NCI-H2081 treated with DMSO at 0.1 percent for 48 hours (cell line): ENCODE data around the gene ADGRL1.
"Not testable (repeated sequence)": the region's sequence is repeated elsewhere in the genome, so short reads cannot be mapped to it uniquely, and the experiment has no call there.

Experiments used
- DNase-seq: peaks from one replicate; lab custom pipeline; 2025; lab: John Stamatoyannopoulos, UW

Gene ADGRL1

DNA sequence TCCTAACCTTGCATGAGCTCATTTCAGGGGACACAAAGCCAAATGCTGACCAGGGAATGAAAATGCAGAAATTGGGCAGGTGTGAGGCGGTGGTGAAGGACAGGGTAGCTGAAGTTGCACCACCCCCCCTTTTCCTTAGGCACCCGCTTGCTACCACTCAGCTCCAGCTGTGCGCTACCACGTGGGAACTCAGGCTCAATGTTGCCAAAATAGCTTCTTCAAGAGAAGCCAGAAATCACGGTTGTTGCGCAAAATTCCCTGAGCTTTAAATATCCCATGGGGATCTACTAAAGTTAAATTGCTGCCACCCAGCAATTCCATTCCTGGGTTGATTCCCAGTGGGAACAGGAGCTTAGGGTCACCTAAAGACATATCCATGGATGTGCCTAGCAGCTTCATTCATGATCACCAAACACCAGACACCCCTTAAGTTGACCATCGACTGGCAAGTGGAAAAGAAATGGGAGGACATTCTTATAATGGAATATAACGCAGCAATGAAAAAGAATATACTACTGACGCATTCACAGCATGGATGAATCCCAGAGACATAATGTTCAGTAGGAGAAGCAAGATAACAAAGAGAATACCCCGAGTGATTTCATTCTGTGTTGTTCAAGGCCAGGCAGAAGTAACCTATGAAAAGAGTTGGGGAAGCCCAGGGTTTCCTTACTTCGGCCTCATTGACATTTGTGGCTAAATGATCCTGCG lies 12.8 kb upstream of the ADGRL1 start:
- no peak for DNase-seq

DNA sequence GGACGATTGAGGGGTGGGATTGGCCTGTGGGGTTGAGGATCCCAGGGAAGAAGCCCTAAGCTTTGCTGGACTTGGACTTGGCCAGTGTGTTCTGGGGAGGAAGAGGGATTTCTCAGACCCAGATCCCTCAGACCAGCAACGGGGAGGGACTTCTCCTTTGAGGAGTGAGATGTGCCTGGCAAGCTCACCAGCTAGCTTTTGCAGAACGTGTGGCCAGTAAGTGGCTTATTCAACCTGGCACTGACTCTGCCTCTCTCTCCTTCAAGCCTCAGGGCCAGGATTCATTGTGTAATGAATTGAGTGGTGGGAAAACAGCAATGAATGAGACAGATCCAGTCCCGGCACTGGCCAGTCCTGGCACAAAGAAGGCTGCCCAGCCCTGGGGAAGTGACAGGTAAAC lies 11.9 kb upstream of the ADGRL1 start:
- DNase-seq = not testable (repeated sequence)

DNA sequence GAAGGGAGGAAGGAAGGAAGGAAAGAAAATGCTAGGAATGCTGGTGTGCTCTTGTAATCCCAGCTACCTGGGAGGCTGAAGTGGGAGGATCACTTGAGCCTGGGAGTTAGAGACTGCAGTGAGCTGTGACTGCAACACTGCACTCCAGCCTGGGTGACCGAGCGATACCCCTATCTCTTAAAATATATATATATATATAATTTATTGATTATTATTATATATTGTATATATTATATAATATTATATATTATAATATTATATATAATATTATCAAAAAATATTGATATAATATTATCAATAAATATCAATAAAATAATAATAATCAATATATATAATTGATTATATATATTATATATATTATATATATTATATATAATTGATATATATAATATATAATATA lies 8.6 kb upstream of the ADGRL1 start:
- DNase-seq = no peak

DNA sequence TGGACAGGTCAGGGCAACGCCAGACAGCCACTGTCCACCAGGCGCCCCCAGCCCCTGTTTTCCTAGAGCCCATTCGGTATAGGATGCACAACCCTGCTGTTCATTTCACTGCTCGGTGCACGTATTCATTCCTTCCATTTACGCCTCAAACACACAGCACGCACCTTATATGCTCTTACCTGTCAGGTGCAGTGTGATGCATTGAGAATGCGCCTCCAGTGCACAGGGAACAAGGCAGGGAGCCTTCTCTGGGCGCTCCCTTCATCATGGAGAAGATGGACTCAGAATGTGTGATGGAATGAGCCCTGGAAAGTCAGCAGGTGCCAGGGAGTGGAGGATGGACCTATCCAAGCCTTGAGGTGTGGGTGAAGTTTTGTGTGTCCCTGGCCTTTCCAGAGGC lies 4.2 kb upstream of the ADGRL1 start:
- DNase-seq = not testable (repeated sequence)

DNA sequence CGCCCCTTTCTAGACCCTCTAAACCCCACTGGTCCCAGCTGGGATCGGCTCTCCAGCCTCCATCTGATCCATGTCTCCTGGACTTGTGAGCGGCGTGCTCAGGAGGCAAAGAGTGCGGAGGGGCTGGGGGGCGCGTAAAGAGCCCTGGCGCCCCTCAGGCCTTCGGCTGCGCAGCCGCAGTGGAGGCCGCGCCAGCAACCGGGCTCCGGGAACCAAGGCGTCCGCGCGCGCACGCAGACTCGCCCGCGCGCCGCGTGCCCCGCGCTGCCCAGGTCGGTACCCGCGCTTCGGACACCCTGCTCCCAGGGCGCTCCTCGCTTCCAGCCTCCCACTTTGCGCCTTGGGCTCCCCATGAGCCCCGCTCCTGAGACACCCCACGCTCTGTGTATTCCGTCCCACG lies 3.4 kb upstream of the ADGRL1 start:
- not testable (repeated sequence) for DNase-seq

DNA sequence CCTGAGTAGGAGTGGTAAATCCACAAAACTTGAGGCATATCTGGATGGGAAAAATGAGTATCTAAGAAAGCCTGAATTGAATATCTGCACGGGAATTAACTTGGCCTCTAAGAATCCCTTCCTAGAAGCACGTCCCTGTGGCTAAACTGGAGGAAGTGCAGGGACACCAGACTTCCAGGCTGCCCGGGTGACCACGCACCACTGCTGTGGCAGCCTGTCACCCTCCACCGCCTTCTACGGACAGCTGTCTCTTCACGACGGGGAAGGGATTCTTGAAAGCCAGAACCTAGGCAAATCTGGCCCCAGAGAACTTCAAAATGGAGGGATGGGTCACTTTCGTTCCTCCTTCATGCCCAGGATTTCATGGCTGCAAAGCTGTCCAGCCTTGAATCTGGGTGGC lies 2.5 kb upstream of the ADGRL1 start:
- DNase-seq = not testable (repeated sequence)

DNA sequence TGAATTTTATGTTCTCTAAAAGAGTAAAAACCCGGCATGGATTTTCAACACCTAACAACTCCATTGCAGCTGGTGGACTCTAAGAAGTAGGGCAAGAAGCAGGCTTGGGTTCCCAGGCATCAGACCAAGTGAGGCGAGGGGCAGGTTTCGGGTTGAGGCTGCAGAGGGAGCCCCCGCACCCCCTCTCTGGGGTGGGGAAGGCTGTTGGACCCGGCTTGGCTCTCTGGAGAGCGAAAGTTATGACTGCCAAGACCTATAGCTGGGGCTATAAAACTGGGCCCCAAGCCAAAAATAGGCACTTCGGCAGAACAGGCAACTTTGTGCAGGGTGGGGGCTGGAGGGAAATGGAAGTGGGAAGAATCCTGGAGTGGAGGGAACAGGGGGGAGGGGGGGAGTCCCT lies 1.8 kb upstream of the ADGRL1 start:
- not testable (repeated sequence) for DNase-seq

DNA sequence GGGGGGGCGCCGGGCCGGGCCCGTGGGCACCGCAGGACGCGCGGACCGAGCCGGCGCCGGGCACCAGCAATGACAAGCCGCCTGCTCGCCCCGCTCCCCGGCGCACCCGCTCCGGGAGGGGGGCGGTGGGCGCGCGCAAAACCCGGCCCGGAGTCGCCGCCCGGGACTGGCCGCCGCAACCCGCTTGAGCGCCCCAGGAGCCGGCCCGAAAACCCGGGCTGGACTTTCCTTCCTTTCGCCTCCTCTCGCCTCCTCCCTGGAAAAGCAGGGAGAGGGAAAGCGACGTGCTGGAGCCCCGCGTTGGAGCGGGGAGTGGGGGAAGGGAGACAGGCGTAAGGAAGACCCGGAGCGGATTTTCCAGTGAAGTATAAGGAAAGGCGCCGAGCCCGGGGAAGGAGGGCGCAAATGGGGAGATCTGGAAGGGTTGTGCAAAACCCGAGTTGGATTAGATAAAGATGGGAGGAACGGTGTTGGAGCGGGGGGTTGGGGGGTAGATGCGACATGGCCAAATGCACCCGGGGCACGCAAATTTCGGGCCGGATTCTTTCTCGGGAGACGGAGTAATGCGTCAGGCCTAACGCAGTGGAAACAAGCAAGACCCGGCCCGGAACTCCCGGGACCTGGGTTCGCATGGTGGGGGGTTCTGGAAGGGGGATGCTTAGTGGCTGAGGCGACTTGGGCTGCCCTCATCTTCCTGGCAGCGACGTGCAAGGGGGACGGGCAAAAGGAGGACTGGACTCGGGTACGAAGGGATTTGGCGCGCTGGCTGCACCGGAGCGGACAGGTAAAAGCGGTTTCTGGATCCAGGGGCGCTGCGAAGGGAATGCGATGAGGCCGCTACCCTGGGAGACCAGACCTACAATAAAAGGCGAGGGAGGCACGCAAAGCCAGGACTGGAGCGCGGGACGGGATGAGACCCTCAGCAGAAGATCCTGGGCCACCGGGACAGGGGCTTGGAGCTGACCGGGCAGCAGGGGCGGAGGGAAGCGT lies 1.1 kb upstream of the ADGRL1 start:
- DNase-seq = peak; percentile 85

DNA sequence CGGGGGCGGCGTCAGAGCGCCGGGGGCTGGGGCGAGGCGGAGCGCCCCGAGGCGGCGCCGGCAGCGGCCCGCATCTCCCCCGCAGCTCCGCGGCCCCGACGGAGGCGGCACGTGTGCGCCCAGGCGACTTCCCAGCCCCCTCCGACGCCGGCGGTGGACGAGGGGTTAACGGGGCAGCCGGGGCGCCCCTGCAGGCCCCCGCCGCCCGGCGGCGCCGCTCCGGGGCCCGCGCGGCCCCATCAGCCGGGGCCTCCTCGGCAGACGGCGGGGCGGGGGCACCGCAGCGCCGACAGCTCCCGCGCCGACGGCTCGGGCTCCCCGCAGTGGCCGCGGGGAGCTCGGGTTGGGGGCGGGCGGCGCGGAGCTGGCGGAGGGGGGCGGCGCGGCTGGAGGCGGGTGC lies 339 bp upstream of the ADGRL1 start:
- DNase-seq = not testable (repeated sequence)

DNA sequence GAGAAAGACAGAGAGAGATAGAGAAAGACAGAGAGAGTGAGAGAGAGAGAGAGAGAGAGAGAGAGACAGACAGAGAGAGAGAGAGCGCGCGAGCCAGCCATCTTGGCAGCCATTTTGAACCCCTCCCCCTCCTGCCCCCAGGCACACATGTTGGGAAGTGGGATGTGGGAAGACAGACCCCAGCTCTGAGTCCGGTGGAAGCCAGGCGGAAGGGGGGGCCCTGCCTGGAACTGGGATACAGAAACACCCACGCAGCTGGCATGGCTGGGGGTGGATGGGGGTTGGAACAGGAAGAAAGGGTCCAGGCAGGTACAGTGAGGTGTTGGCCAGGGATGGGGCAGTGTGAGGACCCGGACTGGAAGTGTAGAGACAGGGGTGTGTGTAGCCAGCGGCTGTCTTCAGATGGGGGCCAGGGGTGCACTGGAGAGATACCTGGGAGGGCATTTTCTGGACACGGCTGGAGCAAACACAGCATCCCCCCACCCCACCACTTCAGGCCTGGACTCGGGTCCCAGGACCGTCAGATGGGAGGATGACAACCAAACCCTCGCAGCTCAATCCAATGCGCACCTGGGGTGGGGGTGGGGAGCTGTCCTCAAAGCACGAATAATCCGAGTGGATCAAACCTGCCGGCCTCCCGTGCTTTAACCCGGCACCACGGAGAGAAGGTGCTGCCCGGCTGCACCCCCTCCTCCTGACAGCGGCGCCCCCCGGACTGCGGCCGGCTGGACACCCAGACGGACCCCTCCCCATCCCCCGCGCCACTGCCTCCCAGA lies 1.1 kb downstream of the ADGRL1 start:
- not testable (repeated sequence) for DNase-seq

DNA sequence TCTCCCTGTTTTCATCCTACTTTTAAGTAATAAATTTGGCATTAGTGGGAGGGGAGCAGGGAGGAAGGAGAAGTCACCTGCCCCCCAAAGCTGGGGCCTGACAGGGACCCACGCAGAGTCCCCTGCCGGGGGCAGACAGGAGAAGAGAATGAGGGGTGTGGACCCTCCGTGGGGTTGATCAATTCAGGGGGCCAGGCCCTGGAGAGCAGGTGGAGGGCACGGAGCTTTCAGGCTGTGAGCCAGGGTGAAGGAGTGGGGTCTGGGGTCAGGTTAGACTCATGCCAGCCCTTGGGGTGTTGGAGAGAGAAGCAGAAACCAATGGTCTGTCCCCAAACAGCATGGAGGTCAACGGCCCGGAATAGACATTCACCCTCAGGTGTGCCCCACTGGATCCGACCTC lies 1.8 kb downstream of the ADGRL1 start:
- DNase-seq = not testable (repeated sequence)

DNA sequence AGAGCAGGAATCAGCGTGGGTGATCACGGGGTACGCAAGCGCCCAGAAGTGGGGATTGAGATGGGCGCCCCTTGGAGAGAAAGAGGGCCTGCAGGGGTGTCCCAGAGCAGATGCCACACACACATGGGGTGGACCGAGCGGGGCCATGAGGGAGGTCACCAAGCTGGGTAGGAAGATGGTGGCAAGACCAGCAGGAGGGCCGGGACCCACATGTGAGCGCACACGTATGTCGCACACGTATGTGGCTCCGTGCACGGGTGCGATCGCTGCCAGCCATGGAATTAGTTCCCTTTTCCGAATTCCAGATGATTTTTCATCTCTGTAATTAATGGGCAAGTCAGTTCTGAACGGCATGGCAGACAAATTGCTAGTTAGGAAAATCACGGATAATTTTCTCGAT lies 2.2 kb downstream of the ADGRL1 start:
- DNase-seq = not testable (repeated sequence)

DNA sequence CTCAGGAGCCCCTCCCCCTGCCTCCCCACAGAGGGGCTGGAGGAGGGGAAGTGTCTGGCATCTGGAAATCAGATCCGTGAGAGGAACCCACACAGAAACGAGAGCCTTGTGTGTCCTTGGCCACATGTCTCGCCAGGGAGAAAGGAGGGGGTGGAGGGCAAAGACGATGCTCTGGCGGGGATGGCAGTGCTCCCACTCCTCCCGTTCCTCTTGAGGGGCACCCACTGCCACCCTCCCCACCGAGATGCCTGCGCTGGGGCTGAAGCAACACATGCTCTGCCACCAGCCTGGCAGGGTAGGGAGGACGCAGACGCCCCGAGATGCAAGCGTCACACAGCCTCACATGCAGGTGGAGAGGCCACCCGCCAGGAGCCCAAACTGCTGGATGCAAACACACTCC lies 2.8 kb downstream of the ADGRL1 start:
- DNase-seq = no peak

DNA sequence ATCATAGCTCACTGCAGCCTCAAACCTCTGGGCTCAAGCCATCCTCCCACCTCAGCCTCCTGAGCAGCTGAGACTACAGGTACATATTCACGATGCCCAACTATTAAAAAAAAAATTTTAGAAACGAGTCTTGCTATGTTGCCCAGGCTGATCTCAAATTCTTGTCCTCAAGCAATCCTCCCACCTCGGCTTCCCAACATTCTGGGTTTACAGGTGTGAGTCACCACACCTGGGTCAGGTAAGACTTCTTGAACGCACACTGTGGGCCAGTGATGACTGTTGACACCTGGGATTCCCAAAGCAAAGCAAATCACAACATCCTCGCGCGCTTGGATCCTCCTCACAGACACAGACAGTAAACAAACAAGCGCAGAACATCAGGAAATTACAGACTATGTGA lies 4.5 kb downstream of the ADGRL1 start:
- not testable (repeated sequence) for DNase-seq

DNA sequence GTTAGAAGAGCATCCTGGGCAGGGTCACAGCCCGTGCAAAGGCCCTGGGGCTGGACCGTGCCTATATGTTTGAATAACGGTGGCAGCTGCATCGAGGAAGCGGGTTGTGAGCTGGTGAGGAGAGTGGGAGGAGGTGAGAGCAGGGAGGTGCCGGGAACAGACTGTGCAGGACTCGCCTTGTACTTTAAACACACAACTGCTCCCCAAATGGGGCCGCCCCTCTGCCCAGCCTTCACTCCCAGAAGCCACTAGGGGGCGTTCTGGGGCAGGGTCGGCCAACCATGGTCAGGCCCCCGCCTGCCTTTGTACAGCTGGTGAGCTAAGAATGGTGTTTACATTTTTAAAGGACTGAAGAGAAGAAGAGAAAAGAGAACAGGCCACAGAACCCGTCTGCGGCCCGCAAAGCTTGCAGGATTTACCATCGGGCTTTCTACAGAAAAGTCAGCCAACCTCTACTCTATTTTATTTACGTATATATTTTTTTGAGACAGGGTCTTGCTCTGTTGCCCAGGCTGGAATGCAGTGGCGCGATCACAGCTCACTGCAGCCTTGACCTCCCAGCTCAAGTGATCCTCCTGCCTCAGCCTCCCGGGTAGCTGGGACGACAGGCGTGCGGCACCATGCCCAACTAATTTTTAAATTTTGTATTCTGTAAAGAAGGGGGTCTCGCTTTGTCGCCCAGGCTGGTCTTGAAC lies 5.7 kb downstream of the ADGRL1 start:
- DNase-seq = not testable (repeated sequence)

DNA sequence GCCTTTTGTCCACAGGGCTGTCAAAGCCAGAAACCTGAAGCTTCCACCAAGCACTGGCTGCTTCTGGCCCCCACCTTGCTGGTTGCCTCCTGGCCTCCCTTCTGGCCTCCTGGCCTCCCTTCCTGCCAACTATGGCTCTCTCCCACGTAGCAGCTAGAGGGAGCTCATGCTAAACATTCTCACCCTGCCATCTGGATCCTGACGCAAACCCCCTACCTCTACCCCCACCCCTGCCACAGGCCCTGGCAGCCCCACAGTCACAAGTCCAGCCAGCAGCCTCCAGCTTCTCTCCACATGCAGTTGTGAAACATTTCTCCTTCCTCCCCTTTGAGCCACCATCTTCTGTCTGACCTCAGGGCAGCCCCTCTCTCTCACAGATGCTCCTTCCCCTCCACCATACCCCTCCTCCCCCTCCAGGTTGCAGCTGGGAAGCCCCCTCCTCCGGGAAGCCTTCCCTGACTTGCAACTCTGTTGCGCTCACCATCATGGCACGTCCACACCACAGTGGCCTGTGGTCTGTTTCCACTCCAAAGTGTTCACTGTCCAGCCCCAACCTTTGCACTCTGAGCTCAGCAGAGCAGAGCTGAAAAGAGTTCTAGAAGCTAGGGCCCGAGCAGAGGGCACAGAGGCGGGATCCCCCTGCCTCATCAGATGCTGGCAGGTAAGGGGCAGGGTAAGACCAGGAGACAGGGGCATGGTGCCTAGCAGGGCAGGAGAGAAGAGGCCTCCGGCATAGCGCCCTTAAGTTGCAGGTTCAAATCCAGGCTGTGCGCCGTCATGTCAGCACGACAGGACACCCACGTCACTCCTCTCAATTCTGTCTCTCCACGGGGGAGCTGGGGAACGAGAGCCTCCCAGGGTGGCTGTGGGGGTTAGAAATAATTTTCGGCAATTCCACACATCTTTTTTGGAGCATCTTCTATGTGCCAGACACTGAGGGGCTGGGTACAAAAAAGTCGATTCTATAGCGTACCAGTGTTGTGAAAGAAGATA lies 7.3 kb downstream of the ADGRL1 start:
- no peak for DNase-seq

DNA sequence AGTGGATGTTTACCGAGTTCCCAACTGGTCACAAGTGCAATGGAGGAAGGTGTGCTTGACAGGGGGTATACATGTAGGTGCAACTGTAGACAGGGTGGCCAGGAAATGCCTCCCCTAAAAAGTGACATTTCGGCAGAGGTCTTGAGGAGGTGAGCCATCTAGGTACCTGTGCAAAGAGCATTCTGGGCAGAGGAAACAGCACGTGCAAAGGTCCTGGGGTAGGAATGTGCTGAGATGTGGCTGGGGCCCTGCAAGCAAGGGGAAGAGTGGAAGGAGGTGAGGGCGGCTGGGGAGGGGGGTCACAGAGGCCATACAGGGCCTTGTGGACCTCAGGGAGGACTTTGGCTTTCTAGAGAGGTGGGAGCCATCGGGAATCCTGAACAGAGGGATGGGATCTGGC lies 8.1 kb downstream of the ADGRL1 start:
- no peak for DNase-seq

DNA sequence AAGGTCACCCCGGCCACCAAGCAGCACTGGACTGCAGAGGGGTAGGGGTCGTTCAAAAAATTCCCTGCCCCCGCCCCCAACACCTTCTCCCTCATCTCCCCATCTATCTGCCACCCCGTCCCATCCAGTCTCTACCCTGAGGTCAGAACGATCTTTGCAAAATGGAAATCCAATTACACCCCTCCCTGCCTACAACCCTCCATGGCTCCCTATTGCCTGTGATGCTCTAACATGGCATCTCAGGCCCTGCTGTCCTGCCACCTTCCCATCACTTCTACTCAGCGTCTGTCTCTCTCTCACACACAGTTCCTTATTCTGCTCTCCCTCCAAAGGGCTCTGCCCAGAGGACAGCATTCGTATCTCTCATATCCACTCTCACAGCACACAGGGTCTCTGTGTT lies 8.7 kb downstream of the ADGRL1 start:
- DNase-seq = not testable (repeated sequence)

DNA sequence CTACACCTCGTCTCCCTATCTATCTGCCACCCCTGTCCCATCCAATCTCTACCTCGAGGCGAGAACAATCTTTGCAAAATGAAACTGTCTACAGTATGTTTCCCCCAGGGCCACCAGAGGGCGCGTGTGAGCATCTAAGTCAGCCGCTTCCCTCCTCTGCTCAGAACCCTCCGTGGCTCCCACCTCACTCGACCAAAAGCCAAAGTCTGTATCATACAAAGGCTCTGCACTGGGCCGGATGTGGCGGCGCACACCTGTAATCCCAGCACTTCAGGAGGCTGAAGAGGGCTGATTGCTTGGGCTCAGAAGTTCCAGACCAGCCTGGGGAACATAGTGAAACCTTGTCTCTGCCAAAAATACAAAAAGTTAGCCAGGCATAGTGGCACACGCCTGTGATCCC lies 9.9 kb downstream of the ADGRL1 start:
- DNase-seq = not testable (repeated sequence)

DNA sequence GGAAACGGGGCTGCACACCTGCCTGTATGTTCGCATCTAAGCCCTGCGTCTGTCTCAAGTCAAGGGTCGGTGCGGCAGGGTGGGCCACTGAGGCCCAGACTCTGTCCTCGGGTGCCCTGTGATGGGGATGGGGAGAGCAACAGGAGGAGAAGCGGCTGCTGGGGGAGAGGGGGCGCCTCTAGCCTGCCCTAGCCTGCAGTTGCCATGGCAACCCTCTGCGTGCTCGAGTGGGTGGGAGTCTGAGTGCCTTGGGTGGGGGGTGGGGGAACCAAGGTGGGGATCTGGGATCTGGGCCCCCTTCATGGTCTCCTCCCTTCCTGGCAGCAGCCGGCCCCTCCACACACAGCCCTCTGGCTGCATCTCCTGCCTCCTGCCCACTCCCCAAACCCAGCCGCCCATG lies 10.8 kb downstream of the ADGRL1 start:
- not testable (repeated sequence) for DNase-seq
